Cerebellar cortex (tissue), 1 donor: ENCODE measurements around the gene MOB3B.
A peak's percentile ranks its signal among the peaks of the same experiment; 100 is the strongest.

ENCODE experiments used
- DNase-seq: peaks from one replicate; pipeline ENCODE4 v3.0.0-alpha.2; 2015; ENCODE audit warnings: low spot score

MOB3B gene

GRCh38 chr9:27529316-27530278, at the start of gene MOB3B:
Gene MOB3B (minus strand): TSS chr9:27529814. CDS start chr9:27455550, 74,264 bp downstream.
- peak; percentile 68 for DNase-seq

DNA sequence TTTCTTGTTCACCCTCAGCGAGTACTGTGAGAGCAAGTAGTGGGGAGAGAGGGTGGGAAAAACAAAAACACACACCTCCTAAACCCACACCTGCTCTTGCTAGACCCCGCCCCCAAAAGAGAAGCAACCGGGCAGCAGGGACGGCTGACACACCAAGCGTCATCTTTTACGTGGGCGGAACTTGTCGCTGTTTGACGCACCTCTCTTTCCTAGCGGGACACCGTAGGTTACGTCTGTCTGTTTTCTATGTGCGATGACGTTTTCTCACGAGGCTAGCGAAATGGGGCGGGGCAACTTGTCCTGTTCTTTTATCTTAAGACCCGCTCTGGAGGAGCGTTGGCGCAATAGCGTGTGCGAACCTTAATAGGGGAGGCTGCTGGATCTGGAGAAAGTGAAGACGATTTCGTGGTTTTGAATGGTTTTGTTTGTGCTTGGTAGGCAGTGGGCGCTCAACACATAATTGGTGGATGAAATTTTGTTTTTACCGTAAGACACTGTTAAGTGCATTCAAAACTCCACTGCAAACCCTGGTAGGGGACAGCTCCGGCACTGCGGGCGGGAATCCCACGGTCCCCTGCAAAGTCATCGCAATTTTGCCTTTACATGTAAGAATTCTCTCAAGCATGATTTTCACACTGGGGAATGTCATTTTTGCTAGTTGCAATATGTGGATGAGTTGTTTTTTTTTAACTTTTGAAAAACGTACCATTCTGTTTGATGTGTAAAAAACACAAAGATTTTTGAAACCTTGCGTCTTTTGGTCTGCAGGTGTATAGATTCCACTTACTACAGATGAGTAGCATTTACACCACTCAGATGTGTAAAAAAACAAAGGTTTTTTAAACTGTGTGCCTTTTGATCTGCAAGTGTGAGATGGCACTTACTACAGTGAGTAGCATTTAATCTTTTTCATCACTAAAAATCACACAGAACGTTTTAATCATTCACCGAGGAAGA, 44.3 kb upstream of the MOB3B start:
- DNase-seq = peak; percentile 100

- DNase-seq = no peak
These were observed 43.5 kb upstream of the MOB3B start, which contains the start of gene C9orf72 for GRCh38 chr9:27572918-27573633. Gene C9orf72 (minus strand): TSS chr9:27573481. CDS start chr9:27567120, 6,361 bp downstream.

DNA sequence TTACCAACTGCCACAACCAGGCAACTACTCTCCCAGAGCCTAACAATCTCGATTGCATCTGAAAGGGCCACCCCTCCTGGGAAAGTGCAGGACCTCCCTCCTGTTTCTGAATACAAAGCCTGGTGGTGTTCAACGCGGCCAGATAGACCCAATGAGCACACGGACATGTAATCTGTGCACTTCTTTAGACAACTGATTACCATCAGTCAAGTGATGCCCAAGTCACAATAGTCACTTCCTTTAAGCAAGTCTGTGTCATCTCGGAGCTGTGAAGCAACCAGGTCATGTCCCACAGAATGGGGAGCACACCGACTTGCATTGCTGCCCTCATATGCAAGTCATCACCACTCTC, 42.9 kb upstream of the MOB3B start:
- DNase-seq = peak; percentile 67

DNA sequence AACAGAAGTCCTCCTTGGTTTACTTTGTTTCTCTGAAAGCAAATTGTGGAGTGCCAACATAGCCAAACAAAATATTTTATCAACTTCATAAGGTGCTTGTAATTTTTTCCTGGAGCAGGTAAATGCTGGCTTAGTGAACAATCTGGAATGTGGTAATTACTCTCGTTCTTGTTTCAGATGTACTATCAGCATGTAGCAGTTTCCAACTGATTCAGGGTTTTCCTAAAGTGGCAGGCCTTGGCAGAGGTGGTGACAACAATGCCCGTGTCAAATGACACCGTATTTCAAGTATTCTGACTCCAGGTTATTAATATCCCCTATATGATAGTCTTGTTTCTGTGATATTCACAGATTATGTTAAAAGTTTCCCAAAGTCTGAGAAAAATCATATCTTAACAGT, 42.4 kb upstream of the MOB3B start:
- peak; percentile 36 for DNase-seq

DNA sequence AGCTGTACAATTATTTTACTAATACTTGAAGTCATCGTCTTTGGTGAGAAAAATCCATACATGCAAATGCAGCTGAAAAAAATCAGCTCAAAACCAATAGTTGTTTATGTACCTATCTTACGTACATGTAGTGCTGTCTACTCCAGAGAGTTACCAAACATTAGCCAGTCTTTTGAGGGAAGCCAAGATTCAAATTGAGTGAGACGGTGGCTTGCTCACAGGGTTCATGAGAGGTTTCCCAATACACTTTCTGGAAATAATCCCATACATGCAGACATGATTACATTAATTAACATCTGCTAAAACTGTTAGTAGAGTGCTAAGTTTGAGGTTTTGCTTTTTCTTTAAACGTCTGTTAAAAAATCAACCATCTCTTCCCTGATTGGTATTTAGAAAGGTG, 41.4 kb upstream of the MOB3B start:
- no peak for DNase-seq

GRCh38 chr9:27569406-27569805, 39.8 kb upstream of the MOB3B start:
- DNase-seq = no peak

DNA sequence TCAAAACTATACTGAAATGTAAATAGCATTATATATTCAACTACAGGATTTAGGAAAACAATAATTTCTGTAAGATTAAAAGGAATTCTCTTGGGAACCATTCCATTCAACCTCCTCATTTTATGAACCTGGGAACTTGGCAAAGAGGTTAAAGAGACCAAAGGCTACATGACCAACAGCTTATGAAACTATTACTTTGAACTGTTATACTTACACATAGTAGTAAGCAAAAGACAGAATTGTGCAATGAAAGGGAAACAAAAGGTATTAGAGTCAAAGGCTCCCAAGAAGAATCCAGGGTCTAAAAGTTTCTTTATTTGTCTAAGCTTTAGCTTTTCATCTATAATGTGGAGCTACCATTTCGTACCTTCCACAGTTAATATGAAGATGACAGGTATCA, 36.5 kb upstream of the MOB3B start:
- DNase-seq = no peak

- no peak for DNase-seq
These were observed 36.1 kb upstream of the MOB3B start for GRCh38 chr9:27565696-27566095.

GRCh38 chr9:27564670-27565069, 35.1 kb upstream of the MOB3B start:
- no peak for DNase-seq

- no peak for DNase-seq
These were observed 34.3 kb upstream of the MOB3B start for GRCh38 chr9:27563738-27564430.

DNA sequence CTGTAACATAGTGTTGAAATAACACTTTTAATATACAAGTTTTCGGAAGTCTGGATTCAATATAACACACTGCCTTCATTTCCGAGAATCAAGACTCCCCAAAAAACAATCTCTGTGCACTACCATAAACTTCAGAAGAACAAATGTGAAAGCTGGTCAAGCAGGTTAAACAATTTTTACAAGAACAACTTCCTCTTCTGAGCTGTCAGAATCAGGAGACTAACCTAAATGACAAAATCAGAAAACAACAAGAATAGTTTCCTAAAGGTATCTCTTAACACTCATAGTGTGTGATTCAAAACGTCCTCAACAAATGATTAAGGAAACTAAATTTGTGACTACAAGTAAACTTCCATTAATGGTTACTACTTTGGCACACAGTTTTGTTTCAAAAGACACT, 32.1 kb upstream of the MOB3B start:
- DNase-seq = no peak

- no peak for DNase-seq
These were observed 30.8 kb upstream of the MOB3B start for GRCh38 chr9:27560457-27560856.

GRCh38 chr9:27558307-27558706, 28.7 kb upstream of the MOB3B start:
- DNase-seq = no peak

DNA sequence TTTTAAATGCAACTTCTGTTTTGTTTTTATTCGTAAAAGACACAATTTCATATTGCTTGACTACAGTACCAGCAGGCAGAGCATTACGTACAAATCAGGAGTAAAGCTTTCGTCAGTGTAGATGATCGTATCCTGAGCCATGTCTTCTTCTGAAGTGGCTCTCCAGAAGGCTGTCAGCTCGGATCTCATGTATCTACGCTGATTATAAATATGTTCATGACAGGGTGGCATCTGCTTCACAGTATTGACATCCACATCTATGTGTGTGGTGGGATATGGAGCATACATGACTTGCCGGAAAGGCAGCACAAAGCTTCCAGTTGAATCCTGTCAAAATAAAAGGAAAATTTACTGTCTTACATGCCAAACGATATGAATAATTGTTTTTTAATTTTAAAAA, 26.9 kb upstream of the MOB3B start:
- DNase-seq = no peak

GRCh38 chr9:27554712-27555111, 25.1 kb upstream of the MOB3B start:
- DNase-seq = no peak

DNA sequence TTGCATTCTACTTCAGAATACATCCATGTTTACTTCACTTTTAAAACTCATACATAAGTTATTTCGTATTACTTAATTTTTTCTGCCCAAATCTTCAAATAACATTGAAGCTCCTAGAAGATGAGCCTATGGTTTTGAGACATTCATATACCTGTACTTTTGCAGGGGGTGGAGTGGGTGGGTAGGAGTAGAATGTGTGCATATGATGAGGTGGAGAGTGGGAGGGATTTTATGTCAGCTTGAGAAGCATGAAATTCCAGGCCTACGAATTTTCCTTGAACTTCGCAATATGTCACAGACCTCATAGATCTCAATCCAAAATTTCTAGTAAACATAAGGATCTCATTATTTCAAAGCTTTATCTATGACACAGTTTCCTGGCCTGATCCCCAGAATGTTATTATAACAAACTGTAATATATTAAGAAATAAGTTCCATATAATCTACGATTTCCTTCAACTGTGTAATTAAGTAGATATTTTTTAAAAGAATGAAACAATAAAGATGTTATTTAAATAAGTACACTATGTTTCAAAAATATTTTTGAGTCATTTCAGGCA, 19.7 kb upstream of the MOB3B start:
- no peak for DNase-seq

GRCh38 chr9:27548055-27548741, 18.6 kb upstream of the MOB3B start:
- DNase-seq = peak; percentile 73

GRCh38 chr9:27545471-27545870, 15.9 kb upstream of the MOB3B start:
- no peak for DNase-seq

DNA sequence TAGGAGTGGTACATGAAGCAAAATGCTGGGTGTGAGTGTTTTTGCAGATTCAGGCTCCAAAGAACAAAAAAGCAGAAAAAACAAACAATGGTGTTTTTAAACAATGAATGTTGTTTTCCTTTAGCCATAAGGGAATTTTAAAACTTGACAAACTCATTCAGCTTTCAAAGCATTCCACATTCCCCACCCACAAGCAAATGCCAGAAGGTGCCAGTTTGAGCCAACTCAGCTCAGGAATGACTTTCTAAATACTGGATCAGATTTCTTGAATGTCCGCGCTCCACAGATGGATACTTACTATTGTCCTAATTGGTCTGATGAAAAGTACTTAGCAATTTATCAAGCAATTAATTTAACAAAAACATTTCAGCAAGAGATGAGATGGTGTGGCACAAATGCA, 12.9 kb upstream of the MOB3B start:
- no peak for DNase-seq
